Urinary bladder (tissue), 4 donors: Measurements from ENCODE around the gene LIFR. TPM values are rescaled to one million over a fixed set of nuclear protein-coding genes. Genes with fewer than 3 reads are reported as not detected.

Experiments
- DNase-seq: peaks from one replicate; pipeline ENCODE4 v3.0.0-alpha.2; 2015; ENCODE audit errors: extremely low spot score
- H3K27ac ChIP-seq: one replicate; pipeline ENCODE4 v1.5.1; 2013; ENCODE audit warnings: low read depth, mild to moderate bottlenecking, moderate library complexity
- H3K36me3 ChIP-seq: one replicate; pipeline ENCODE4 v1.6.1; 2013; ENCODE audit warnings: mild to moderate bottlenecking, moderate library complexity; ENCODE audit not compliant: insufficient read depth
- H3K4me1 ChIP-seq: one replicate; pipeline ENCODE4 v1.6.1; 2013; ENCODE audit warnings: mild to moderate bottlenecking, moderate library complexity; ENCODE audit not compliant: insufficient read depth
- H3K4me3 ChIP-seq: one replicate; pipeline ENCODE4 v1.5.1; 2013; ENCODE audit warnings: low read depth, low read length
- WGBS: extraction: QIAGEN DNeasy Blood & Tissue Kit; methylation state at CpG from one replicate; pipeline ENCODE4 v1.1.7; 2013; 5-methylcytosine and 5-hydroxymethylcytosine counted together
- polyA plus RNA-seq: library from polyadenylated mRNA; stranded (reverse); fragments of 200-250 nt; gene quantifications from one replicate; pipeline ENCODE4 v1.2.3, GENCODE V29; 2013
- total RNA-seq: library from RNA; depleted of rRNA; stranded (reverse); fragments of >200 nt; gene quantifications from one replicate; pipeline ENCODE4 v1.2.3, GENCODE V29; 2014
- donor health status: healthy with polysubstance abuse.
- donor health status: healthy.

LIFR gene
- total and polyA plus RNA-seq, 2 donors = 25.7 to 190 TPM

DNA sequence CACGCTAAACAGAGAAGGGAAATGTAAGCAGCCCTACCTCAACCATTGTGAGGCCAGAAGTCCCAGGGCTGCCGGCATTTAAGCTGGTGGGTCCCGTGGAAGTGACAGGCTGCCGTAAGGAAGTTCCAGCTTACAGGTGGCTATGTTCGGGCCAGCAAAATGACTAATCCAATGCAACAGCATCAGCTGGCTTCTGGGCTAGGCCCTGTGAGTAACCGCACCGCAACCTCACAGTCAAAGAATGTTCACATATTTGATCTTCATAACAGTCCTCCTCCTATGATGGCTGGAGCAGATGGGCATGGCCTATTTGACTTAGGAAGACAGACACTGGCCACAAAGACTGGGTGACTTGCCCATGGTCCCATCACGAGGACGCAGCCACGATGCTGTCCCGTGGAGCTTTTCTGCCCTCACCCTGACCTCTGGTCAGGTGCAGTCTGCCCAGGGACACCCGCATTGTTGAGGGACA, 88.2 kb downstream of the LIFR start:
- no peak for DNase-seq
- WGBS = 67% methylated on average over 12 of the region's 12 CpGs
- Histone ChIP-seq H3K4me3 (no peak overlapping the region), H3K27ac (peak overlapping the region; percentile 44), H3K4me1 (peaks cover 4% of the 10 kb centered on the region), H3K36me3 (no peaks in the 10 kb centered on the region)

DNA sequence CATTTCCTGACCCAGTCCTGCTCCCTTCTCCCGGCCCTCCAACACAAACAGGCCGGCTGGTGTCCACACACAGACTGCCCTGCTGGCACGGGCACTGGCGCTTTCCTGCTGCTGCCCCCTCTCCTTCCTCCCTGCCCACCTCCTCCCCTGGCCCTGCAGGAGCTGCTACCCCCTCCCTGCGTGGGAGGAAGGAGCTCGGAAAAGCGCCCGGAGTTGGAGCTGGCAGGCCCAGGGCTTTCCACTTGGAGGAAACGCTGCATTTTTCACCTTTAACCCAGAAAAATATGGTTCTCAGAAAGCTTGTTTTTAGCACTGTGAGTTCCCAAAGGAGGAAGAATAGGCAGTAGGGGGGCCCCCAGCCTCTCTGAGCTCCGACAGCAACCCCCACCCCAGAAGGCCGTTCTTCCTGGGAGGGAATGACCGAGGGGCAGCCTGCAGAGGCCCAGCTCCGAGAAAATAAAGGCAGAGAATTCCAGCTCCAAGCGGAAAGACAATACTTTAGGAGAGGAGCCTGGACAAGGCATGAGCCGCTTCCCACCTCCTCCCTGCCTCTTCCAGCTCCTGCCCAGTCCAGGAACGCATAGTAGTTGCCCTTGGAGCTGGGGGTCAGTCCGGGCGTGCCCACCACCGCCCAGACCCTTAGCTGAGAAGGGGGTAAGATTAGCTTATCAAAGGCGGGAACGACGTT, 88.9 kb downstream of the LIFR start:
- DNase-seq = peak; percentile 58
- no peaks in the 10 kb centered on the region for H3K36me3 ChIP-seq
- H3K4me1 ChIP-seq = peaks cover 4% of the 10 kb centered on the region
- 24% methylated on average over 22 of the region's 22 CpGs for WGBS
- no peak overlapping the region for H3K4me3 ChIP-seq
- peak overlapping the region; percentile 55 for H3K27ac ChIP-seq

DNA sequence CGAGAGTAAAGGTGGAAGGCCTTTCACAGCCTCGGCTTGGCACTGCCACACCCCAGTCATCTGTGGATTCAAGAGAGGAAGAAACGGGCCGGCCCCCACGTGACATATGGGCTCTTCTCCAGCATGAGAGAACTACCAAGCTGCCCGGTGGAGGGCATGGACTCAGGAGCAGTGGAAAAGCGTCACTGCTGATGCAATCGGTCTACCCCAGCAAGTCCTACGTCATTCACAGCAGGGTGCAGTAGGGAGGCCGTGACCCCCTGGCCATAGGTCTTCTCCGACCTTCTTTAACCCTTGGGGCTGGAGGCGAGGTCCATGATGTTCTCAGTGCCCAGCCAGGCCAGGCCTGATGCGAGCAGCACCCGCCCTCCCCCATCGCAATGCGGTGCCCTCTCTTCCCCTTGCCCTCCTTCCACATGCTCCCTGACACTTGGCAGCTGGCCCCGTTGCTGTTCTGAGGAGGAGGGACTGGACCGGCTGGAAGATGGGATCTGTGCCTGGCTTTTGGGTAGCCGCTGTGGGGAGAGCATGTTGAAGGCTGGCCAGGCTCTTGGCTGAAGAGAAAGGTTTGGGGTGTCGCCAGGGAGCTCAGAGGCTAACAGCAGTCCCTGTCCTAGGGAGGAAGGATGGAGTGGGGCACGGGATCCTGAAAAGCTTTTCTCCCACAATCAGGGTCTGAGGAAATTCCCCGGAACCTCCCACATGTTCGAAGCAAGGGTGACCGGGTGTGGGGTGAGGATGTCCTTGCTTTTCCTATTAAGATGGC, 89.8 kb downstream of the LIFR start:
- H3K4me3 ChIP-seq = no peak overlapping the region
- H3K36me3 ChIP-seq = no peaks in the 10 kb centered on the region
- no peak for DNase-seq
- peak overlapping the region; percentile 55 for H3K27ac ChIP-seq
- H3K4me1 ChIP-seq = peaks cover 4% of the 10 kb centered on the region
- 49% methylated on average over 24 of the region's 24 CpGs for WGBS

DNA sequence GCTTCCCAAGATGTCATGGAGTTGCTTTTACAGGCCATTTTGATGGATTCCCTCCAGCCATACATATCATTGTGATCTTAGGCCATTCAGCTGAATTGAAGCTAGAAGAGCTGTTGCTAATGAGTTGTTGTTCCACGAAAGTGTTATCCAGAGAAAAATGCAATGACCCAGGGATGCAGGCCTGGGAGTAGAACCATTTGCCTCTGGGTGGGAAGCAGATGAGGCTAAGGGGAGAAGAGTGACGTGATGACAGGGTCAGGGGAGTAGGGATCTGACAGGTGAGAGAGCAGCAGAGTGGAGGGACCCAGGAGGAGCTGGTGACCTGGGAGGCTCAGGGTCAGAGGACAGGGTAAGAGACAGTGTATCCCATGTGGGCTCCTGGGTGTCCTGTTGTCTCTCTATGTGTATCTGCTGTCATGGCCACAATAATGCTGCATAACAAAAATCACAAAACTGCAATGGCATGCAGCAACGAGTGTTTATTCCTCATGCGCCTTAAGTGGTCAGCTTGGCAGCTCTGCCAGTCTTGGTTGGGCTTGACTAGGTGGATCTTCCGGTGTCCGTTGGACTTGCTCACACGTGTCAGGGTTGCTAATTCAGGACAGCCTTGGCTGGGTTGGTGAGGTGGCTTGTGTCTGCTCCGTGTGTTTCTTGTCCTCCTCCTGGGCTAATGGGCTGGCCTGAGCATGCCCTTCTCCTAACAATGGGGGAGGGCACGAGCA, 90.6 kb downstream of the LIFR start:
- no peak for DNase-seq
- Histone ChIP-seq H3K4me3 (no peak overlapping the region), H3K4me1 (peaks cover 4% of the 10 kb centered on the region), H3K36me3 (no peaks in the 10 kb centered on the region), H3K27ac (no peak overlapping the region)
- WGBS = 72% methylated on average over 9 of the region's 9 CpGs

DNA sequence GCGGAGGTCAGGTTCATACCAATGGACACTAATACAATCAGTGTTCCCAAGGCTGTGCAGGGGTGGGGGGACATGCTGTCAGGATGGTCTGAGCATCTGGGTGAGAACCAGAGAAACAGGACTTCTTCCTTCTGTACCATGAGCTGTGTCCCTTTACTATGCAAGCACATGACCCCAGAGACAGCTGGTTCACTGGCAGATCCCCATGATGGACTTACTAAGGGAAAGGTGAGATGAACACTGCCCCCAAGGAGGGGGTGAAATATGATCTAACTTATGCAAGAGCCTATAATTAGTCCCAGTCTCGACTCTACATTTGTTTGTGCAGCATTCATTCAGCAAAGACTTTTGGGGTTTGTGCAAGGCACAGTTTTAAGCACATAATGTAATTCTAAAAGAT, 91.4 kb downstream of the LIFR start:
- WGBS = 59% methylated on average over 2 of the region's 2 CpGs
- H3K27ac ChIP-seq = no peak overlapping the region
- H3K4me3 ChIP-seq = no peak overlapping the region
- H3K4me1 ChIP-seq = peaks cover 4% of the 10 kb centered on the region
- no peak for DNase-seq
- H3K36me3 ChIP-seq = no peaks in the 10 kb centered on the region

DNA sequence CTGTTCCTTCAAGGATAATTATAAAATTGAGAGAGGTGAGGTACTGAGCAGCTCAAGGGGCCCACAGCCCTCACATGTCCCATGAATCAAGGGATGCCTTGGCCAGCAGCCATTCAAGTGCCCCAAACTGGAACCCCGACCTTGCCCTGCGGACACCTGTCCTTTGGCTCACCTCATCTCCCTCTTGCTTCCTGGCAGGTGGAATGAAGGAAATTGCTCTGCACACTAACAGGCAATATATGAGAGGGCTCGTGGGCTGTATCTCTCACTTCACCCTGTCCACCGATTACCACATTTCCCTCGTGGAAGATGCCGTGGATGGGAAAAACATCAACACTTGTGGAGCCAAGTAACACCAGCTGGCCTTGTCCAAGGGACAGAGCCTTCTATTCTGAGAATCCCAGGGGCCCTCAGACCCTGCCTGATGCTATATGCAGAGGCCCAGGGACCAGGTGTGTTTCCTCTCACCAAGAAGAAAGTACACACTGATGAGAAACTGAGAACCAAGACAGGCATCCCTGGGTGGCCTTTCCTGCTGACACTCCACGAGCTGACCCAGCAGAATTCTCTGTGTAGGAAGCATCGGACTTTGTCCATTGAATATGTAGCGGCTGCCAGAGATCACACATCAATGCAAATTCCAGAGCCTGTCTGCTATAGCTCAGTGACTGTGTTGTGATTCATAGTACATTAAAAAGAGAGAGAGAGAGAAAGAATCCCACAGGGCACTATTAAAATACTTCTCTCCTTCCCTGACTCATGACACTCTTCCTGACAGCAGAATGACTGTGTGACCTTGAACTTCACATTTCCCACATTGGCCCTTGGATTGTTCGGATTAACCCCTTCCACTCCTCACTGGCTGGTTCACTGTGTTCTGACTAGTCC, 92.6 kb downstream of the LIFR start:
- no peak overlapping the region for H3K27ac ChIP-seq
- H3K4me3 ChIP-seq = no peak overlapping the region
- H3K4me1 ChIP-seq = peaks cover 4% of the 10 kb centered on the region
- 32% methylated on average over 10 of the region's 10 CpGs for WGBS
- no peak for DNase-seq
- H3K36me3 ChIP-seq = no peaks in the 10 kb centered on the region

DNA sequence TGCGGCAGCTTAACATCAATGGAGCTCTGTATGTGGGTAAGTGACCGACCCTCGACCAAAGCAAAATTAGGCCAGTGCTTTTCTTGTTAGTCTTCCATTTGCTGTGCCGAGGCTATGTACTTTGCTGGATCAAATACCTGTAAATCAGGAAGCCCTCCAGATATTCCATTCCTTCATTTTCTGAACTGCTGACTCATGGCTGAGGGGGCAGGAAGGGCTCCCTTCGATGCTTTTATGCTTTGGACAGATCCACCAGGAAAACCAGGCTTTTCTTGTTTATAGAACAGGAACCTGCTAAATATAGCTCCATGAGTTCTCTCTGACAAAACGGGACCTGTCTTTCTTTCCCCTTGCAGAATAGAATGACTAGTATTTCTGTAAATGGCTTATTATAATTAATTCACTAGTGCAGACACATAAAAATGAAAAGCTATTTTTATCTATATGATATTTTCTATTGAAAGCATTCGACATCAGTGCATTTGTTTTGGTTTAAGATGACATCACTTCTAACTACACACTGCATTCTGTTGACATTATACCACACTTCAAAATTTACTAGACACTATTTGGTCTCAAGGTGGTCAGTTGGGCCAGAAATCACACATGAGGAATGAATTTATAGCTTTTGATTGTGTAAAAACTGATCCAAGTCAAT, 93.3 kb downstream of the LIFR start:
- peaks cover 4% of the 10 kb centered on the region for H3K4me1 ChIP-seq
- no peaks in the 10 kb centered on the region for H3K36me3 ChIP-seq
- DNase-seq = no peak
- H3K4me3 ChIP-seq = no peak overlapping the region
- H3K27ac ChIP-seq = no peak overlapping the region
- 40% methylated on average over 7 of the region's 7 CpGs for WGBS

DNA sequence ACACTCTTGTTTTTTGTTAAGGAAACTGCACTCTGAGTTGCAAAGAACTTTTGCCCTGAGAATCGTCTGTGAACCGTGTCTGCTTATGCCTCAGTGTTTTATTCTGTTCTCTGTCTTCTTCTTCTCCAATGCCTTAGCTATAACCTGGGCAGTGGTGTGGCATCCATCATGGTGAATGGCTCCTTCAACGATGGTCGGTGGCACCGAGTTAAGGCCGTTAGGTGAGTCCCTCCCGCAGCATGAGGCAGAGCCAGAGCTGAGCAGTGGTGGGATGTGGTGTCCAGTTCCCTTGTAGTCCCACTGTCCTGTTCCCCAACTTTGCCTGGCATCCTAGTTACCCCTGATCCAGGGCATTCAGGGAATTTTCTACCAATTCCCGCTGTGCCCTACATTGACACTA, 98.3 kb downstream of the LIFR start:
- Histone ChIP-seq H3K4me3 (no peak overlapping the region), H3K4me1 (no peaks in the 10 kb centered on the region), H3K36me3 (no peaks in the 10 kb centered on the region), H3K27ac (no peak overlapping the region)
- 95% methylated on average over 8 of the region's 8 CpGs for WGBS
- DNase-seq = no peak

DNA sequence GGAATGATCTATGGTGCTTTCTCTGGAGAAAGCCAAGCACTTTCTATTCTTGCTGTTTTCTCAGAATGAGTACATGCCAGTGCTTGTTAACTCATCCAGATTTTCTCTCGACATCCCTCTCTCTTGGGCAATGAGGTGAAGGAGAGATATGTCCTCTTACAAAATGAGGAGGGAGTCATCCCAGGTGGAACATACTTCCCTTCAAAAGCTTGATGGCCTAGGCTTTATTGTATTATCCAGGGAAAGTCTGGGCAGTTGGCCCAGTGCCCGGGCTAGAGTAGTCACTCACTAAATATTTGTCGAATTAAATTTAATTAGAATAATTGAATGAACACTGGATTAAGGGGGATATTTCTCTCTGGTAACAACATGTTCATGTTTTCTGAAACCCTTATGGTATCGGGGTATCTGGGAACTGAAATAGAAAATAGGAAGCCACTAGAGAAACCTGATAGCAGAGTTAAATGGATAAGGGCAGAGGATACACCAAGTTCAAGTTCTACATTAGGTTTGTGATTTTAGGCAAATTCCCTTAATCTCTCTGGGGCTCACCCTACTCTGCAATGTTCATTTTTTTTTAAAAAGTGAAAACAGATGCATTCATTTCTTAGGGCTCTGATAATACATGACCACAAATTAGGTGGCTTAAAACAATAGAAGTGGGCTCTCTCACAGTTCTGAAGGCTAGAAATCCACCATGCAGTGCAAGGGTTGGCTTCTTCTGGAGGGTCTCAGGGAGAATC, 99.6 kb downstream of the LIFR start:
- 79% methylated on average over 4 of the region's 4 CpGs for WGBS
- H3K36me3 ChIP-seq = no peaks in the 10 kb centered on the region
- no peak overlapping the region for H3K27ac ChIP-seq
- H3K4me1 ChIP-seq = no peaks in the 10 kb centered on the region
- no peak for DNase-seq
- no peak overlapping the region for H3K4me3 ChIP-seq

DNA sequence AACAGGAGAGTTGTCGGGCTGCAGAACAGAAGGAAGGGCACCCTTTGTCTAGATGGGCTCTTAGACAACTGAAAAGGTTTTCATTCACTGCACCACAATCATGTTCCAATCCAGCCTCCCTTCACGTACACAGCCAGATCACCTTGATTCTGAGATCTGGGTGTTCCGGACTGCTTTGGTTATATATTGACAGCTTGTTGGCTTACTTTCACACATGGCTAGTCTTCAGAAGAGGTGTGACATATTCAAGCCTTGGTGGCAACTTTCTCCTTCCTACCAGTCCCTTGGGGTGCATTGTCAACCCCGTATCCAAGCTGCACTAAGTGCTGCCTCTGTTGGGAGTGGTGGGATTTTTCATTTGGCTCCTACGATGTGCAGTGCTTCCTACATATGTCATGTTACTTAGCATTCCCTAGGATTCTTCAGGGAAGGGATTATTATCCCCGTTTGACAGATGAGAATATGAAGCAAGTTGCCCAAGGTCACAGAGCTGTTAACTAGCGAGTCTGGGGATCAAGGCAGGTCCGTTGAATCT, 100.6 kb downstream of the LIFR start:
- Histone ChIP-seq H3K36me3 (no peaks in the 10 kb centered on the region), H3K27ac (no peak overlapping the region), H3K4me3 (no peak overlapping the region), H3K4me1 (no peaks in the 10 kb centered on the region)
- DNase-seq = no peak
- 87% methylated on average over 8 of the region's 8 CpGs for WGBS

DNA sequence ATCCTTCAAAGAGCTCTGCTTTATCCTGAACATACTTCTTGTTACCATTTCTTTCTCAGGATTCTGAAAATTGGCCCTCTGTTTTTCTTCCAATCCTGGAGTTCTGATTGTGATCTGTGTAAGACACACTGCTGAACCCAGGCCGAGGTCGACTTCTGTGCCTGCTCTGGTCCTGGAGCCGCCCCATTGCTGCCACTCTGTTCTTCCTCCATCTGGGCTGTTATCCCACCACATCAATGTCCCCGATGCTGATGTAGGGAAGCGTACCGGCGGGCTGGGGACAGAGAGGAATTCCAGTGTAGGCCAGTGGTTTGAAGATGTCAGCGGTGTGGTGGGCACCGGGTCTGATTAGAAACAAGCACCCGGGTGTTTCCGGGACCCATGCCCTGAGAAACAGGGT, 102.5 kb downstream of the LIFR start:
- no peak overlapping the region for H3K4me3 ChIP-seq
- H3K36me3 ChIP-seq = no peaks in the 10 kb centered on the region
- no peak for DNase-seq
- WGBS = 94% methylated on average over 11 of the region's 11 CpGs
- H3K27ac ChIP-seq = no peak overlapping the region
- no peaks in the 10 kb centered on the region for H3K4me1 ChIP-seq

DNA sequence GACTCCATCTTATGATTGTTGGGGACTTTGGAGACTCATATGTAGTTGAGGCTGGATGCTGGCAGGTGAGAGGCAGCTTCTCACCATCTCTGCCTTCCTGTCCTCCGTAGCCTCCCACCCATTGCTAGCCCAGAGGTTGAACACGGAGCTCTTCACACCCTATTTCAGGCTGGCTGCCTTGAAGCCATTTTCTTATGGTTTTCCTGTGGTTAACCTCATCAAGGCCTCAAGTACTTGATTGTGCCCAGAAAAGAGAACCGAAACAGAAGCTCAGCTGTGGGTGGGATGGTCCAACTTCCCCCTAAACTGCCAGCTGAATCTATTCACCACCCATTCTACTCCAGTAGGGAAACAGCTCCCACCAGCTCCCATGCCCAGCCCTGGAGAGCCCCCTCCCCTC, 102.9 kb downstream of the LIFR start:
- H3K4me1 ChIP-seq = no peaks in the 10 kb centered on the region
- no peak for DNase-seq
- no peaks in the 10 kb centered on the region for H3K36me3 ChIP-seq
- H3K27ac ChIP-seq = no peak overlapping the region
- 83% methylated on average over 3 of the region's 3 CpGs for WGBS
- no peak overlapping the region for H3K4me3 ChIP-seq
